ENCODE results near the gene VTA1.

DNA sequence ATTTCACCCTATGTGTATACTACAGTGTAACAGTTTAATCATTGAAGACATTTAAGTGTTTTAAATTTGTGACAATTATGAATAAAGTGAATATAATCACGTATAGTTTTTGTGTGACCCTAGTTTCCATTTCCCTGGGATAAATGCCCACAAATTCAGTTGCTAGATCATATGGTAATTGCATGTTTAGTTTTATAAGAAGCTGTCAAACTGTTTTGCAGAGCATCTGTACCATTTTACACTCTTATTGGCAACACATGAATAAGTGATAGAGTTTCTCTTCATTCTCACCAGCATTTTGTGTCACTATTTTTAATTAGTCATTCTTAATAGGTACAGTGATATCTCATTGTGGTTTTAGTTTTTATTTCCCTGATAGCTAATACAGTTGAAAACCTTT is 7.3 kb downstream of the VTA1 start:
- no peak for TF ChIP-seq POLR2A (IDR thresholded peaks at IDR 0.05)
- TF ChIP-seq, protein P1, sequence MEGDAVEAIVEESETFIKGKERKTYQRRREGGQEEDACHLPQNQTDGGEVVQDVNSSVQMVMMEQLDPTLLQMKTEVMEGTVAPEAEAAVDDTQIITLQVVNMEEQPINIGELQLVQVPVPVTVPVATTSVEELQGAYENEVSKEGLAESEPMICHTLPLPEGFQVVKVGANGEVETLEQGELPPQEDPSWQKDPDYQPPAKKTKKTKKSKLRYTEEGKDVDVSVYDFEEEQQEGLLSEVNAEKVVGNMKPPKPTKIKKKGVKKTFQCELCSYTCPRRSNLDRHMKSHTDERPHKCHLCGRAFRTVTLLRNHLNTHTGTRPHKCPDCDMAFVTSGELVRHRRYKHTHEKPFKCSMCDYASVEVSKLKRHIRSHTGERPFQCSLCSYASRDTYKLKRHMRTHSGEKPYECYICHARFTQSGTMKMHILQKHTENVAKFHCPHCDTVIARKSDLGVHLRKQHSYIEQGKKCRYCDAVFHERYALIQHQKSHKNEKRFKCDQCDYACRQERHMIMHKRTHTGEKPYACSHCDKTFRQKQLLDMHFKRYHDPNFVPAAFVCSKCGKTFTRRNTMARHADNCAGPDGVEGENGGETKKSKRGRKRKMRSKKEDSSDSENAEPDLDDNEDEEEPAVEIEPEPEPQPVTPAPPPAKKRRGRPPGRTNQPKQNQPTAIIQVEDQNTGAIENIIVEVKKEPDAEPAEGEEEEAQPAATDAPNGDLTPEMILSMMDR (IDR thresholded peaks at IDR 0.05), result no peak
